HPDE6-E6E7 (cell line): ENCODE data around the gene NFYC.
A peak's percentile ranks its signal among the peaks of the same experiment; 100 is the strongest.
"Not testable (repeated sequence)": the region's sequence is repeated elsewhere in the genome, so short reads cannot be mapped to it uniquely, and the experiment has no call there.

ENCODE experiments used
- DNase-seq: peaks from one replicate; pipeline ENCODE4 v3.0.0; 2011; ENCODE audit warnings: missing footprints; ENCODE audit errors: extremely low spot score

The NFYC gene

GRCh38 chr1:40706626-40707025 is 15.1 kb downstream of the NFYC start:
- no peak for DNase-seq

- DNase-seq = peak; percentile 83
These were observed 17.2 kb downstream of the NFYC start for GRCh38 chr1:40708750-40709099.

- peak; percentile 80 for DNase-seq
These were observed 17.7 kb downstream of the NFYC start for GRCh38 chr1:40709100-40709801.

- no peak for DNase-seq
These were observed 18.3 kb downstream of the NFYC start for GRCh38 chr1:40709802-40710278.

- DNase-seq = no peak
These were observed 19.2 kb downstream of the NFYC start for GRCh38 chr1:40710581-40711315.

GRCh38 chr1:40711465-40712404 is 20.2 kb downstream of the NFYC start:
- peak; percentile 69 for DNase-seq

GRCh38 chr1:40712405-40712944 is 21.0 kb downstream of the NFYC start:
- no peak for DNase-seq

GRCh38 chr1:40712997-40713396 is 21.5 kb downstream of the NFYC start:
- no peak for DNase-seq

GRCh38 chr1:40715491-40716059 is 24.1 kb downstream of the NFYC start:
- DNase-seq = no peak

GRCh38 chr1:40717065-40717464 is 25.6 kb downstream of the NFYC start:
- DNase-seq = no peak

GRCh38 chr1:40717955-40718354 is 26.5 kb downstream of the NFYC start:
- no peak for DNase-seq

- DNase-seq = no peak
These were observed 29.0 kb downstream of the NFYC start for GRCh38 chr1:40720493-40720892.

- DNase-seq = no peak
These were observed 31.1 kb downstream of the NFYC start for GRCh38 chr1:40722622-40723021.

GRCh38 chr1:40723196-40723955 is 31.9 kb downstream of the NFYC start:
- DNase-seq = no peak

GRCh38 chr1:40727662-40728061 is 36.2 kb downstream of the NFYC start:
- not testable (repeated sequence) for DNase-seq

GRCh38 chr1:40729316-40729862 is 37.9 kb downstream of the NFYC start:
- DNase-seq = not testable (repeated sequence)

- no peak for DNase-seq
These were observed 41.3 kb downstream of the NFYC start for GRCh38 chr1:40732756-40733301.

GRCh38 chr1:40734882-40735628 is 43.6 kb downstream of the NFYC start:
- no peak for DNase-seq

- DNase-seq = no peak
These were observed 44.6 kb downstream of the NFYC start for GRCh38 chr1:40736085-40736531.
